T-helper 2 cell (primary cell): ENCODE results near the gene RPSA.
"Not testable (repeated sequence)": the region's sequence is repeated elsewhere in the genome, so short reads cannot be mapped to it uniquely, and the experiment has no call there.

Source experiments
- DNase-seq, 5 experiments: peaks; one replicate each; pipeline versions ENCODE4 v3.0.0 to v3.0.0-alpha.2; 2012 to 2022
- total RNA-seq, 2 donors: gene quantifications; one replicate each; lab custom pipeline; 2026; lab: John Stamatoyannopoulos, UW

Gene RPSA
- 629 to 723 reads per million in 2 donors for total RNA-seq

DNA sequence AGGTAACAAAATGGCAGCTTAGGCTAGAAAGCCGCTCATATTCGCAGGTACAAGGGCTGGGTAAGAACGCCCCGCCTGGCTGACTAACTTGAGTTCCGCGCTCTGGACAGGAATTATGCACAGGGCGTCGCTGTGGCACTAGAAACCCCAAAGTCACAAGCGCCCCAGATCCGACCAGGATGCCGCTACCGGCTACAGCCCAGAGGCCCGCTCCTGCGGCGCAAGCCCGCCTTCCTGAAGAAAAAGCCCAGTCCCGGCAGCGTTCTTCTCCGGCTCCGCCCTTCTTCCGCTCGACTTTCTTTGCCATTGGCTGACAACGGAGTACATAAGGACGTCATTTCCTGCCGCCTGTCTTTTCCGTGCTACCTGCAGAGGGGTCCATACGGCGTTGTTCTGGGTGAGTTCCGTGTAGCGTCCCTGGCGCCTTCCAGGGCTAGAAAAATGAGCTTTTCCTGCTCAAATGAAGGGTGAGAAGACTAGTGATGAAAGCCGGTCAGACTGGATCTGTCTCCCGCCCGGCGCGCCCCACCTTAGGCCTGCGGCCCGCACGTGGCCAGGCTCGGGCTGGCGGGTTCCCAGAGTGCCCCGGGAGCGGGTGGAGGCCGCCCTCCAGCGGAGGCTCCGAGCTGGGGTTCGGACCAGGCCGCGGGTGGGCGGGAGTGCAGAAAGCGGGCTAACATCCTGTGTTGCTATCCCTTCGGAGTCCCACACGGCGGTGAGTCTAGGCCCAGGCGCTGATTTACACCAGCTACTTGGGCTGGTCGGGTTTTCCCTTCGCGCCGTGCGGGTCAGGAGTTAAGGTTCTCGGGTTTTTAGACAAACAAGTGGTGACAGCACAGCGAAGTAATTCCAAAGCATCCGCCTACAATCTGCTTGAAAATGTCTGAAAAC, at the start of gene RPSA:
RPSA (plus strand) TSS at position 353 of the 891 bp plus-strand sequence. CDS start 934 bp downstream, outside the sequence.
- DNase-seq: peak; percentile 81 to 99 (median 94)

DNA sequence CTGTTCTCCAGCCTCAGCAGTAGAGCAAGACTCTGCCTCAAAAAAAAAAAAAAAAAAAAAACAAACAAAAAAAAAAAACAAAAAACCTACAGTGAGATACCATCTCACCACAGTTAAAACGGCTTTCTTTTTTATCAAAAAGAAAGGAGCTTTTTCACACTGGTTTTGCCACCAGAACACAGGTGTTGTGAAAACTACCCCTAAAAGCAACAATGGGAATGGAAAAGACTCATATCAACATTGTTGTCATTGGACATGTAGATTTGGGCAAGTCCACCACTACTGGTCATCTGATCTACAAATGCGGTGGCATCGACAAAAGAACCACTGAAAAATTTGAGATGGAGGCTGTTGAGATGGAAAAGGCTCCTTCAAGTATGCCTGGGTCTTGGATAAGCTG, 48.2 kb upstream of the RPSA start:
- DNase-seq: peak in 2 of 5 experiments; percentile 7 to 76

DNA sequence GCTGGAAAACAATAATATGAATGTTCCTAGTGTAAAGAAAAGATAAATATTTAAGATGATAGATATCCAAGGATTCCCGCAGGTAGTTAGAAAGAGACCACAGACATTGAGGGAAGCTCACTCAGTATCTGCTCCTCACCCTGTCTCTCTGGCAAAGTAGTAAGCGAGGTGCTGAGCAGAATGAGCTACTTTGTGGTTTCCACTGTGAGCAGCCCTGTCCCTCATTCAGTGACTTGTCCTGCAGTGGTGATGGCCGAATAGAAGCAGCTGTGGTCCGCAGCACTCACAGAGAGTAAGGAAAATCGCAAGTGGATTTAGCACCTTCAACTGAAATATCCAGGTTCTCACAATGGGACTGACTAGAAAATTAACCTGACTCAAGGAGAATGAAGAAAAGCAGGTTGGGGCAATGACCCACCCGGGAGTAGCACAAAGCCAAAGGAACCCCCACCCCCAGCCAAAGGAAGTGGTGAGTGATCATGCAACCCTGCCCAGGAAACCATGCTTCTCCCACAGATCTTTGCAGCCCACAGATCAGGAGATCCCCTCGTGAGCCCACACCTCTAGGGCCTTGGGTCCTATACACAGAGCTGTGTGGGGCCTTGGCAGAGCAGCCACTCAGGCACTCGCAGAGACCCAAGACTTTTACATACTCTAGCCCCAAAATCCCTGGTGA, 45.1 kb upstream of the RPSA start:
- DNase-seq: peak in 4 of 5 experiments; percentile 33 to 95 (median 57)

DNA sequence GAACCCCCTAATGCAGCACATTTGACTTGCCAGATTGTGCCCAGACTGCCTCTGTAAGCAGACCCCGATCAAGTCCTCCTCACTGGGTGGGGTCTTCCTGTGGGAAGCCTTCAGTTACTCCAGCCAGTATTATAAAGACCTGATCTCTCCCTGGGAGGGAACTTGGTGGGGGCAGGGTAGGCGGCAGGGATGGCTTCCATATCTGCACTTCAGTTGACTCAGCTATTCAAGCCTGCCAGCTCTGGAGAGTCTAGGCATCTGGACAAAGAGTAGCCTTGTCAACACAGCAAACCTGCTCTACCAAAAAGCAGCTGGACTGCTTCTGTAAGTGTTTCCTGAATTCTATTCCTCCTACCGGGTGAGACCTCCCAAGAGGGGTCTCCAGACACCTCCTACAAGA, 44.3 kb upstream of the RPSA start:
- DNase-seq: no peak

DNA sequence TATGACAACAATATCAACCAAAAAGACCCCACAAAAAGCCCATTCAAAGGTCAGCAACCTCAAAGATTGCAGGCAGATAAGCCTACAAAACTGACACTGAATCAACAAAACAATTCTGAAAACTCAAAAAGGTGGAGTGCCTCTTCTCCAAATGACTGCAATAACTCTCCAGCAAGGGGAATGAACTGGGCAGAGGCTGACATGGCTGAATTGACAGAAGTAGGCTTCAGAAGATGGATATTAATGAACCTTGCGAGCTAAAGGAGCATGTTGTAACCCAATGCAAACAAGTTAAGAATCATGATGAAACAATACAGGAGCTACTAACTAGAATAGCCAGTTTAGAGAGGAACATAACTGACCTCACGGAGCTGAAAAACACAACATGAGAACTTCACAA, 43.7 kb upstream of the RPSA start:
- DNase-seq: no peak

DNA sequence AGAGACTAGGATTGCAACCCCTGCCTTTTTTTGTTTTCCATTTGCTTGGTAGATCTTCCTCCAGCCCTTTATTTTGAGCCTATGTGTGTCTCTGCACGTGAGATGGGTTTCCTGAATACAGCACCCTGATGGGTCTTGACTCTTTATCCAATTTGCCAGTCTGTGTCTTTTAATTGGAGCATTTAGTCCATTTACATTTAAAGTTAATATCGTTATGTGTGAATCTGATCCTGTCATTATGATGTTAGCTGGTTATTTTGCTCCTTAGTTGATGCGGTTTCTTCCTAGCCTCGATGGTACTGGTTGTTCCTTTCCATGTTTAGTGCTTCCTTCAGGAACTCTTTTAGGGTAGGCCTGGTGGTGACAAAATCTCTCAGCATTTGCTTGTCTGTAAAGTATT, 36.1 kb upstream of the RPSA start:
- not testable (repeated sequence) for DNase-seq

DNA sequence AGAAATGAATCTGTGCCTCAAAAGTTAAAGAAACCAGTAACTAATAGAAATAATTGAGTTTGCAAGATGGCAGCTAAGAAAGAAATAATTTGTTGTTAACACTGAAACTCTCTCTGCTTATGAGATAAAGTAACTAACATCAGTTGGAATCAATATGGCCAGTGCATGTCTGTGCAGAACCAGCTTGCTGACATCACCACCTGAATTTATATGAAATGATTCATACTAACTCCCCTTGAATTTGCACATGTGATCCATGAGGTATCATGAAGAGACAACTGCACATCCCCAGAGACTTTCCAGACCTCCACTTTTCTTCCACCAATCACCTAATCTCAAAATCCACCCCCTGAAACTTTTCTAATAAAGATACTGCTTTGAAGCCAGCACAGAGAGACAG, 33.7 kb upstream of the RPSA start:
- DNase-seq: no peak

DNA sequence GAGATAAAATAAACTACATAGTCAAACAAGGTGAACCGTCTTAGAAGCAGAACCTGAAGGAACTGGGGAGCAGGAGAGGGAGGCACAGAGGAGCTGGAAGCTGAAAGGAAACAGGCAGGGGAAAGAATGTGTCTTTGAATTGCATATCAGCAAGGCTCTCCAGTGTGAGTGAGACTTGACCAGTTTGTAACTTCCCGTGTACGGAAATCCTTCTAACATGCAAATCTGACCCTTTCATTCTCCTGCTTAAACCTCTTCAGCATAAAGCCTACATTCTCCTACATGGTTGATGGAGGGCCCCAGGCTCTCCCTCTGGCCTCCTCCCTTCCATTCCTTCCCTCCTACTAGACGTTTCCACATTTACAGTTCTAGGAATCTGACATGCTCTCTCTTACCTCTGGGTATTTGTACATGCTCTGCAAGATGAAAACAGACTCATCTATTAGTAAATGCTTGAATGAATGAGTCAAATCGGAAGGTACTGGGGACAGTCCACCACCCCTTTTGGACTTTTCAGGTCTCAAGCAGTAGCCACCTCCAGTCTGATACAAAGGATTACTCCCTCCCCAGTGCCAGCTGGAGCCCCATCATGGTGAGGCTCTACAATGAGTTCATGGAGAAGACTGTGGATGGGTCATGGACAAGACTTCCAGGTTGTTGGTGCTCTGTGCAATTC, 29.4 kb upstream of the RPSA start:
- DNase-seq: no peak

DNA sequence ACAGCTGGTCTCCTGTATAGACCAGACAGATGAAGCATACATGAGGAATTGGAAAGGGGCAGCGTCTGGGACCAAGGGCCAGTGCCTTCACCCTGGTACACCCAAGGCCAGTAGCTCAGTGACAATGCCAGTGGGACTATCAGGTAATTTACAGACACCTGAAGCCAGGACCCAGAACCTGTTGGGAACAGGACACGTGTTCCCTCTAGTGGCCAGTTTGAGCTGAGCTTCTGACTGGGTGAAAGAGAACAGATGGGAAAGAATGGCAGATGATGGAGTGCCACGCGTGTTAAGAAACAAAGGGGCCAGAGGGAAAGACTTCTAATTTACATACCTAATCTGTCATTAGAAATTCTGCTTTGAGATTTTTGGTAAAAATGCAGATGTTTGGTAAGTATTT, 28.4 kb upstream of the RPSA start:
- peak in 4 of 5 experiments; percentile 17 to 82 (median 55) for DNase-seq

DNA sequence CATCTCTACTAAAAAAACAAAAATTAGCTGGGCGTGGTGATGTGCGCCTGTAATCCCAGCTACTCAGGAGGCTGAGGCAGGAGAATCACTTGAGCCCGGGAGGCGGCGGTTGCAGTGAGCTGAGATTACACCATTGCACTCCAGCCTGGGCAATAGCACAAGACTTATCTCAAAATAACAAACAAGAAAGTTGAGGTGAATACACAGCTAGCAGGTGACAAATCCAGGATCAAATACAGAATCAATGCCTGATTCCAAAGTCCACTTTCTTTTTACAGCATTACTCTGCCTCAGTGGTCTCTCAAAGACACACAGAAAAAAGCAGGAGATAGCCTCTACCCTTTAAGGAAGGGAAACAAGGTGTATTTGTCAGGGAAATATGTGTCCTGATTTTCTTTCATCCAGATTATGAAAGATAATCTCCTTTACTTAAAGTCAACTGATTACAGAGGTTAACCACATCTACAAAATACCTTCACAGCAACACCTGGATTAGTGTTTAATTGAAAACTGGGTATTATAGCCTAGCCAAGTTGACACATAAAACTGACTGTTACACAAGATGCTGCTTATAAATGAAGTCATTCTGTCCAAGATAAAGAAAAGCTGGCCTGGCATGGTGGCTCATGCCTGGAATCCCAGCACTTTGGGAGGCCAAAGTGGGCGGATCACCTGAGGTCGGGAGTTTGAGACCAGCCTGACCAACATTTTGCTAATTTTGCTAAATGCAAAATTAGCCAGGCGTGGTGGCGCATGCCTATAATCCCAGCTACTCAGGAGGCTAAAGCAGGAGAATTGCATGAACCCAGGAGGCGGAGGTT, 27.4 kb upstream of the RPSA start:
- no peak for DNase-seq

DNA sequence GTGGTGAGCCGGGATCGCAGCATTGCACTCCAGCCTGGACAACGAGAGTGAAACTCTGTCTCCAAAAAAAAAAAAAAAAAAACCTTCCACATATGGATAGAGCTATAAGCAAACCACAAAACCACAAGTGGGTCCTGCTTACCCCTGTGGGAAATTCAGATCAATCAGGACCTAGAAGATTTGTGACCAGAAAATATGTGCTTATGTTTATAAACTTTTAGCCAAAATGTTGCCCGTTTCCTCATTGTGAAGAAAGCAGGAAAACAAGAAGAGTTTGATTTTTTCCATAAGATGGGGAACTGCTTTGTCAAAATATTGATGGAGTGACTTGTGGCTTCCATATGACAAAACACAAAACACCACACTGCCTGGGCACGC, 26.8 kb upstream of the RPSA start:
- DNase-seq: no peak

DNA sequence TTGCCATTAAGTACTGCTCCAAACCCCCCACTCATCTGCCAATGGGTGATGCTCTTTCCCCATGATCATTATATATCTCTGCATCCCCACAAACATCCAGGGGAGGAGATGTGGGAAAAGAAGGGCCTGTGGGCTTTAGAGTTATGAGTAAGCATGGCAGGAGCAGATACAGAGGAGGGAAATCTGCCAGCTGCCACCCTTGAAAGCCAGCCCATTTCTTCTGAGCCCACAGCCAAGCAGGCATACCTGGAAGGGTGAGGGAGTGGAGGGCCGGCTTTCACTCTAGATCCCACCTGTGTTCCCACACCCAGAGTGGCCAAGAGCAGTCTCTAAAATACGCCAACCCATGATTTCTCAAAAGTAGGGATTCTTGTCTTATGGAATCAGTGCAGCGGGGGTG, 25.1 kb upstream of the RPSA start:
- DNase-seq: no peak

DNA sequence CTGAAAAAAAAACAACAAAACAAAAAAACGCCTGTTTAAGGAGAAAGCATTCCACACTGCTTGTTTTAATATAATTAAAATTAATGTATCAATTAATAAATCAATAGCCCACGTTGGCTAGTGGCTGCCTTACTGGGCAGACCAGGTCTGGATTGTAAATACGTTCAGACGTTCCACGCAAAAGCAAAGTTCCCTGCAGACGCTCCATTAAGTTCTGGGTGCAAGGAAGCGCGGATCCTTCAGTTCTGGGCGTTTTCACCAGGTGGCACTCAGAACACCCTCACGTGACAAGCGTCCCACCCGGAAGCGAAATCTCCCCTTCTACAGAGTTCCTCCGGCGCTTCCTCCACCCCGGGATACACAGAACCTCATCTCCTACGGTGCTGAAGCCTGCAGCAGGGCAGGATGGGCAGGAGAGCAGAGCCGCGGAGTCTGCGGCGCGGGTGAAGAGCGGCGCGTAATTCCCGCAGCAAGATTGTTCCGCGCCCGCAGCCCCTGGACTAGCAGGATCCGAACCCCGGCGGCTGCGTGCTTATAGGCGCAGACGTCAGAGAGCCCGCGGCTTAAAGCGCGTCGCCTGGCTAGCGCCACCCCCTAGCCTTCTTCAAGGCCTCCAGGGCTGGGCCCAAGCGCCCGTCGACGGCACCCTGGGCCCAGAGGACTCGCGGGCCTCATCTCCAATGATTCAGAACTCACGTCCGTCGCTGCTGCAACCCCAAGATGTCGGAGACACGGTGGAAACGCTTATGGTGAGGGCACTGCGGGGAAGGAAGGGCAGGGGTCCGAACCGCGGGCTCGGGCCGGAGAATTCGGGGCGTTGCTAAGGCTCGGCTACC, 23.3 kb upstream of the RPSA start, which contains the start of gene SLC25A38:
SLC25A38 (plus strand) TSS at position 326 of the 836 bp plus-strand sequence; CDS start at position 681, 355 bp downstream.
- DNase-seq: peak; percentile 50 to 95 (median 76)

DNA sequence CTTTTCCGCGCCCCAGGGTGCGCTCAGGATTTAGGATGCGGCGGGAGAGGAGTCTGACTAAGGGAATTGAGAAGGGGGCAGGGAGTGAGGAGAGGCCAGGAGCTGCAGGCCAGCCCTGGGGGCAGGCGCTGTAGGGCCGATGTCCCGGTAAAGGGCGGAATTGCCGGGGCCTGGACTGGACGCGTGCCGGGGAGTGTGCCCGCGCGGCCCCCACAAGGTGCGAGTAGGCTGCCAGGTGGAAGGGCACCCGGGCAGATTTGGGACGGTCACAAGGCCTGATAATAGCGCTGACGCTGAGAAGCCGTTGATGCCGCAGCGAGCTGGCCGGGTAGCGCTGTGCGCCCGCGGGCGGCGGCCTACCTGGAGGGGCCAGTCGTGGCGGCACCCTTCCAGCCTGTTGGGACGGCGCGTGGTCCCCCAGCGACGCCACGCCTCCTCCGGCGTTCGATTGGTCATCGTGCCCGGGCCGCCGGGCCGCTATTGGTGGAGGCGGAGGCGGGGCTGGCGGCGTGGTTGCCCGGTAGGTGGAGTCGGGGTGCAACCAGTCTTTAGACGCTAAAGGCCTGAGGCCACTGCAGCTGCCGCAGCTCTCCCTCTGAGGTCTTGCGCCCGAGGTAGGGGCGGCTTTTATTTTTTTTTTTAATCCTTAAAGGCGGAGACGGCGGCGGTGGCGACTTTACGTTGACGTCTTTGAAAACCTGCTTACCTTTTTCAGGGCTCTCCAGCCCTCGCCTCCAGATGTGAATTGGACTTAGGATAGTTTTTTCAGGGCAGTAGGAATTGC, 22.4 kb upstream of the RPSA start:
- DNase-seq: peak; percentile 92 to 96 (median 93)

DNA sequence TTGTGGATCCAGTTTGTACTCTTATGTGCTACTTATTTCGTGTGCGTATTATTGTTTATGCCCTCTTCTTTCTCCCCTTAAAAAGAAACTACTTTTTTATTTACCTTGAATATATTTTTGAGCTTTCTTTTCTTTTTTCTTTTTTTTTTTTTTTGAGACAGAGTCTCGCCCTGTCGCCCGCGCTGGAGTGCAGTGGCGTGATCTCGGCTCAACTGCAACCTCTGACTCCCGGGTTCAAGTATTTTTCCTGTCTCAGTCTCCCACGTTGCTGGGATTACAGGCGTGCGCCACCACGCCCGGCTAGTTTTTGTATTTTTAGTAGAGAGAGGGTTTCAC, 21.9 kb upstream of the RPSA start:
- no peak for DNase-seq

DNA sequence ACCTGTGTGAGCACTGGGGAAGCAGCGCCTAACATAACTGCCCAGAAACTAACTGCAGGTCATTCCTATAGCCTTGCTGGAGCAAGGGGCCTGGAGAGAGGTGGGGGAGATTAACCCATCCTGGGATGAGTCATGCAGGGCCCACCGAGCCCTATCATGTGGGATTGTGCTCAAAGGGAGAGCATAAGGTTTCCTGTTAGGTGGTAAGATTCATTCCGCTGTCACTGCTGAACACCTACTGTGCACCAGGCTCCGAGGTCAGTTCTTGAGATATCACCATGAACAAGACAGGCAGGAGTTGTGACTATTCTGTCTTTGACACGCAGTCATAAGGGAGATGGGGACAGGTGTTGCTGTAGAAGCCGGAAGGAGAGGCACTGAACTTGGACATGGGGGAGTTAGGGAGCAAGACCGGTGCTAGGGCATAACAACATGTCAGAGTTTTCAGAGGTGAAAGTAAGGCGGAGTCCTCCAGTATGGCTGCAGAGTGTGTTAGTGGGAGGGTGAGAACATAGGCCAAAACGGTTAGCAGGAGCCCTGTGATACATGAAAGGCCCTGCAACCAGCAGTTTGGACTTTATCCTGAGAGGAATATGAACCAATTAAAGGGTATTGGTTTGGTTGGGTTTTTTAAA, 20.9 kb upstream of the RPSA start:
- DNase-seq: peak in 1 of 5 experiments; percentile 38

DNA sequence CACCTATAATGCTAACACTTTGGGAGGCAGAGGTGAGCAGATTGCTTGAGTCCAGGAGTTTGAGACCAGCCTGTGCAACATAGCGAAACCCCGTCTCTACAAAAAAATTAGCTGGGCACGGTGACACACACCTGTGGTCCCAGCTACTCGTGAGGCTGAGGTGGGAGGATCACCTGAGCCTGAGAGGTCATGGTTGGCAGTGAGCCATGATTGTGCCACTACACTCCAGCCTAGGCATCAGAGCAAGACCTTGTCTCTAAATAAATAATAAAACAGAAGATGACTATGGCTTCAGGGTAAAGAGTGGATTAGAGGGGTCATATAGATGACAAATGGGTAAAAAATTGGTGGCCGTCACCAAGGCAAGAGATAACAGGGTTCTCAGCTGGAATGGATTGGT, 20.2 kb upstream of the RPSA start:
- DNase-seq: no peak

DNA sequence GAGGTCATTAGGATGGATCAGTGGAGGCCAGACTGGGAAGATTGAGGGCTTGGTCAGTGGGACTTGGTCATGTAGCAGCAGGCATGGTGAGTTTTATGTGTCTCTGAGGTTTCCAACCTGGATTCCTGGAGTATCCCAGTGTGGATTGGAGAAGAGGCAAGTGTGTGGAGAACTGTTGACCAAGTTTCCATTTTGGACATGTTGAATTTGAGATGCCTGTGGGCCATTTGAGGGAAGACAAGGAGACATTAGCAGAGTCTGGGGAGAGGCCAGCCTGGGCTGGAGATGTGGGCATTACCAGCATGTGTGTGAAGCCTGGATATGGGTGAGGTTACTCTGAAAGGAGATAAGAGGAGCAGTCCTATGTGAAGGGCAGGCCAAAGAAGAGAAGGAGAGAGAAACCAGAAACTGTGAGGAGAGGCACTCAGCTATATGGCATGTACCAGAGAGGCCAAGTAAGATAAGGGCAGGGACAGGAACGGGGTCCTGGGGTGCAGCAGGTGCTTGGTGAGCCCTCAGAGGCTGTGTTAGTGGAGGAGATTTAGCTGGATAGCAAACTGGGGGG, 19.0 kb upstream of the RPSA start:
- DNase-seq: no peak

DNA sequence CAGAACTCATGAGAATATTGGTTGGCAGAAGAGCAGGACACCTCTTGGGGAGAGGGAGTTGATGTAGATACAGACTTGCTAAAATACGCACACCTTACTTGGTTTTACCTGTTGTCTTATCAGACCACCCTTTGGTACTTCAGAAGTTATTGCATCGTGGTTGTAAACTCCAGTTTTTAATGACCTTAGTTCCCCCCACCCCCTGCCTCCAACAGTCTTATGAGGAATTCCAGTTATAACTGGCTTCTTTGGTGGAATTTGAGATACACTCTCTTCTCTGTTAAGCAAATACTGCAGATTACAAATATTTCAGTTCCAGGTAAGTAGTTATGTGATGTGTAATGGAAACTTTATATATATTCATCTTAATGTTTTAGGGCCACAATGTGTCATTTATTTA, 18.4 kb upstream of the RPSA start:
- DNase-seq: no peak

DNA sequence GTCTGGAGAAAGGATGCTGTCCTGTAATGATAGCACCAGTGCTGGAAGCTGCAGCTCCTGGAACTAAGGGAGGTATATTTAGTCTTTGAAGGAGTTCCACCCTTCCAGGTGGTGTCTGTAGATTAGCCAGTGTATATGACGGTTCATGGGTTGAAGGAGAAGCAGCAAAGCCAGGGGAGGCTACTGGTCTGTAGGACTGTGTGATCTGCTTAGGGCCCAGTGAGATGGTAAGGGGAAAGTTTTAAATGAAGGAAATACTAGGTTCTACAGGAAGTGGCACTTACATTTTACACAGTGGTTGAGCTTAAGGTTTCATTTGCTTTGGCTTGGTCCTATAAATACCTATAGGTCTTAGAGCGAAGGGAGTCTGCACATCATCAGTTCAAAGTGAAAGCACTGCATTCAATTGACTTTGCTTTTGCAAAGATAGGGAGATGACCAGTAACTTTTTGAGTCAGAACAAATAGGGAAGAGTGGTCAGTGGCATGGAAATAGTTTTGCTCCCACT, 17.7 kb upstream of the RPSA start:
- DNase-seq: peak in 1 of 5 experiments; percentile 81
